Neural progenitor cell (in vitro differentiated cells): ENCODE measurements around the gene KAZN. TPM values are rescaled to one million over a fixed set of nuclear protein-coding genes. Genes with fewer than 3 reads are reported as not detected.

Experiments
- DNase-seq: peaks from one replicate; pipeline ENCODE4 v3.0.0-alpha.2; 2016; ENCODE audit warnings: low spot score
- H2AFZ ChIP-seq: fragments of 200-600 bp; sonication (generic); replicated peaks from 2 replicates; pipeline ENCODE4 v1.6.1; 2016; ENCODE audit warnings: antibody characterized with exemption
- H3F3A ChIP-seq: fragments of 200-600 bp; sonication (generic); 2 replicates; pipeline ENCODE4 v1.6.1; 2016; ENCODE audit warnings: antibody characterized with exemption, low read depth
- H3K27ac ChIP-seq: fragments of 200-600 bp; sonication (generic); 2 replicates; pipeline ENCODE4 v1.5.1; 2016; ENCODE audit warnings: mild to moderate bottlenecking
- H3K27me3 ChIP-seq: fragments of 200-600 bp; sonication (generic); 2 replicates; pipeline ENCODE4 v1.6.1; 2016; ENCODE audit warnings: mild to moderate bottlenecking, moderate library complexity
- H3K36me3 ChIP-seq: fragments of 200-600 bp; sonication (generic); 2 replicates; pipeline ENCODE4 v1.5.1; 2016
- H3K4me1 ChIP-seq: fragments of 200-600 bp; sonication (generic); 2 replicates; pipeline ENCODE4 v1.6.1; 2016; ENCODE audit warnings: mixed run types
- H3K4me2 ChIP-seq: fragments of 200-600 bp; sonication (generic); 2 replicates; pipeline ENCODE4 v1.6.1; 2016
- H3K4me3 ChIP-seq: fragments of 200-600 bp; sonication (generic); 2 replicates; pipeline ENCODE4 v1.5.1; 2016
- H3K79me2 ChIP-seq: fragments of 200-600 bp; sonication (generic); 2 replicates; pipeline ENCODE4 v1.6.1; 2016; ENCODE audit warnings: low read depth
- H3K9ac ChIP-seq: fragments of 200-600 bp; sonication (generic); 2 replicates; pipeline ENCODE4 v1.6.1; 2016
- H3K9me3 ChIP-seq: fragments of 200-600 bp; sonication (generic); 2 replicates; pipeline ENCODE4 v1.5.1; 2016; ENCODE audit warnings: low read depth
- H4K20me1 ChIP-seq: fragments of 200-600 bp; sonication (generic); 2 replicates; pipeline ENCODE4 v1.6.1; 2016; ENCODE audit warnings: low read depth
- H3K27ac Mint-ChIP-seq: 3 replicates; pipeline ENCODE4 v1.8.0; 2021; ENCODE audit warnings: mixed read lengths
- H3K27me3 Mint-ChIP-seq: 2 replicates; pipeline ENCODE4 v1.8.0; 2022; ENCODE audit warnings: low read depth, mild to moderate bottlenecking, inconsistent platforms, moderate library complexity, mixed read lengths; ENCODE audit not compliant: insufficient read depth
- H3K36me3 Mint-ChIP-seq: 3 replicates; pipeline ENCODE4 v1.8.0; 2021; ENCODE audit warnings: mixed read lengths
- H3K4me1 Mint-ChIP-seq: 3 replicates; pipeline ENCODE4 v1.8.0; 2021; ENCODE audit warnings: mixed read lengths
- H3K4me3 Mint-ChIP-seq: 3 replicates; pipeline ENCODE4 v1.8.0; 2021; ENCODE audit warnings: mild to moderate bottlenecking, moderate library complexity, mixed read lengths
- H3K9me3 Mint-ChIP-seq: 3 replicates; pipeline ENCODE4 v1.8.0; 2020; ENCODE audit warnings: mixed read lengths
- EZH2 ChIP-seq: fragments of 200-600 bp; sonication (generic); IDR thresholded peaks from 2 replicates; pipeline ENCODE4 v1.6.1; 2017; ENCODE audit warnings: antibody characterized with exemption, mild to moderate bottlenecking, moderate library complexity
- EZH2phosphoT487 ChIP-seq: fragments of 200-600 bp; sonication (generic); IDR thresholded peaks from 2 replicates; pipeline ENCODE4 v1.6.1; 2017; ENCODE audit warnings: antibody characterized with exemption
- total RNA-seq: library from RNA; depleted of rRNA; stranded (reverse); fragments of >200 nt; gene quantifications from 2 replicates; pipeline ENCODE4 v1.2.3, GENCODE V29; 2015; ENCODE audit warnings: low replicate concordance
- TF ChIP-seq, protein P1 (sequence below): fragments of 200-600 bp; sonication (generic); IDR thresholded peaks from 2 replicates; pipeline ENCODE4 v1.5.1; 2017; ENCODE audit warnings: antibody characterized with exemption, mild to moderate bottlenecking

KAZN gene
- total RNA-seq, 1 donor from 2014 or later = 6.1 TPM

DNA sequence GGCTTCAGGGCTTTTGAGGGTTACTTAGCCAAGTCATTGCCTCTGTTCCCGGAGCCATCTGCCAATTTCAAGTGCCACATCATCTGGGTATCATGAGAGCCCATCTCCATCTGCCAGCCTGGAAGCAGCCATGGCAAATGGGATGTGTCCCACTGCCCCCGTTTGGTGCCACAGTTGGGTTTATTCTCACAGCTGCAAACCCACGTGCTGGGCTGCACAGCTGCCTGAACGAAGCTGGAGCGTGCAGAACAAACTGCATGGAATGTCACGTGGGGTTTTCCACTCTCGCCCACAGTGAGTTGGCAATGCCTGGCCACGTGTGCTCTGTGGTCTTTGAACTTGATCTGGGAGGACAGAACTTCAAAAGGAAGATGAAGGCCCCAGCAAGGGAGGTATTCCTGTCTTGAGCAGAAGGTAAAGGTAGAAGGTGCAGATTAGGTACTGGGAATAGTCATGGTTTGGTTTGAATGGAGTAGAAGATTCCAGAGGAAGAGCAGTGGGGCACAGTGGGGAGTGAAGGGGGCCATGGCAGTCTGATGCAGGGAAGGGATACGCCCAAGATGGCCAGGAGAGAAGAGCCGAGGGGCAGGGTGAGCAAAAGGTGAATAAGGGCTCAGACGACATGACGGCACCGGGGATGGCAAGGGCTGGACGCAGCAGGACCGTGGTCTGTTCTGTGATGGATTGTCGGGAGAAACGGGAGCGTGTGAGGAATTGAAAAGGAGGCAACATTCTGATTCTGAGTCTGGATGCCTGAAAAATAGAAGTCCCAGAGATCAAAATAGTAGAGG lies 222.0 kb downstream of the KAZN start:
- peaks cover 2% of the 10 kb centered on the region for H3K27me3 Mint-ChIP-seq
- H3K79me2 ChIP-seq = no peaks in the 10 kb centered on the region
- H3K27ac Mint-ChIP-seq = no peak overlapping the region
- H4K20me1 ChIP-seq = no peaks in the 10 kb centered on the region
- H3K27me3 ChIP-seq = no peaks in the 10 kb centered on the region
- no peaks in the 10 kb centered on the region for H3K9me3 Mint-ChIP-seq
- H3K9ac ChIP-seq = no peak overlapping the region
- DNase-seq = no peak
- H3K4me3 ChIP-seq = no peak overlapping the region
- H3K36me3 ChIP-seq = no peaks in the 10 kb centered on the region
- TF ChIP-seq EZH2phosphoT487 (no peak), EZH2 (no peak)
- TF ChIP-seq, protein P1, sequence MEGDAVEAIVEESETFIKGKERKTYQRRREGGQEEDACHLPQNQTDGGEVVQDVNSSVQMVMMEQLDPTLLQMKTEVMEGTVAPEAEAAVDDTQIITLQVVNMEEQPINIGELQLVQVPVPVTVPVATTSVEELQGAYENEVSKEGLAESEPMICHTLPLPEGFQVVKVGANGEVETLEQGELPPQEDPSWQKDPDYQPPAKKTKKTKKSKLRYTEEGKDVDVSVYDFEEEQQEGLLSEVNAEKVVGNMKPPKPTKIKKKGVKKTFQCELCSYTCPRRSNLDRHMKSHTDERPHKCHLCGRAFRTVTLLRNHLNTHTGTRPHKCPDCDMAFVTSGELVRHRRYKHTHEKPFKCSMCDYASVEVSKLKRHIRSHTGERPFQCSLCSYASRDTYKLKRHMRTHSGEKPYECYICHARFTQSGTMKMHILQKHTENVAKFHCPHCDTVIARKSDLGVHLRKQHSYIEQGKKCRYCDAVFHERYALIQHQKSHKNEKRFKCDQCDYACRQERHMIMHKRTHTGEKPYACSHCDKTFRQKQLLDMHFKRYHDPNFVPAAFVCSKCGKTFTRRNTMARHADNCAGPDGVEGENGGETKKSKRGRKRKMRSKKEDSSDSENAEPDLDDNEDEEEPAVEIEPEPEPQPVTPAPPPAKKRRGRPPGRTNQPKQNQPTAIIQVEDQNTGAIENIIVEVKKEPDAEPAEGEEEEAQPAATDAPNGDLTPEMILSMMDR = no peak
- no peaks in the 10 kb centered on the region for H3K4me1 ChIP-seq
- no peaks in the 10 kb centered on the region for H3K9me3 ChIP-seq
- H3K4me1 Mint-ChIP-seq = no peaks in the 10 kb centered on the region
- no peak overlapping the region for H3K27ac ChIP-seq
- H2AFZ ChIP-seq = no peak overlapping the region
- no peak overlapping the region for H3K4me3 Mint-ChIP-seq
- H3K4me2 ChIP-seq = no peak overlapping the region
- H3F3A ChIP-seq = no peaks in the 10 kb centered on the region
- no peaks in the 10 kb centered on the region for H3K36me3 Mint-ChIP-seq

DNA sequence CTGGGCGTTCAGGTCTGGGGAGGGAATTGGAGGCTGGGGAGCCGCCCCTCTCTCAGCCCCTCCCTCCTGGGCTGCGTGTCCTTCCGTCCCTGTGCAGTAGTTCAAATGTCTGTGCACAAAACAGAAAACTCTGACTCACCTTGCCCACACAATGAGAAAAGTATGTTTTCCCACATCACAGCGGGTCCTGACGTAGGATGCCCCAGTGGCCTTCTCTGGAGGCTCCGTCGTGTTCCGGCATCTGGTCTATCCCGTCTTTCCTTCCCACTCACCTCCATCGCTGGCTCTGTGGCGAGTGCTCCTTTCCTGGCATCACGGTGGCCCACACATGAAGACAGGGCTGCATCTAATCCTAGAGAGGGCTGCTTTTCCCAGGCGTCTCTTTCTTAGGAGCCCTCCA lies 224.0 kb downstream of the KAZN start:
- no peaks in the 10 kb centered on the region for H3K9me3 Mint-ChIP-seq
- DNase-seq = no peak
- H2AFZ ChIP-seq = no peak overlapping the region
- H3K4me3 ChIP-seq = no peak overlapping the region
- no peak overlapping the region for H3K27ac Mint-ChIP-seq
- H3K79me2 ChIP-seq = no peaks in the 10 kb centered on the region
- H3K27me3 ChIP-seq = no peaks in the 10 kb centered on the region
- no peak overlapping the region for H3K4me3 Mint-ChIP-seq
- no peak overlapping the region for H3K9ac ChIP-seq
- H3F3A ChIP-seq = no peaks in the 10 kb centered on the region
- no peaks in the 10 kb centered on the region for H3K36me3 ChIP-seq
- no peaks in the 10 kb centered on the region for H3K36me3 Mint-ChIP-seq
- peaks cover 2% of the 10 kb centered on the region for H3K27me3 Mint-ChIP-seq
- H3K9me3 ChIP-seq = no peaks in the 10 kb centered on the region
- TF ChIP-seq, protein P1 = no peak
- no peak for TF ChIP-seq EZH2phosphoT487
- TF ChIP-seq EZH2 = no peak
- H4K20me1 ChIP-seq = no peaks in the 10 kb centered on the region
- H3K27ac ChIP-seq = no peak overlapping the region
- peaks cover 8% of the 10 kb centered on the region for H3K4me1 Mint-ChIP-seq
- H3K4me2 ChIP-seq = no peak overlapping the region
- no peaks in the 10 kb centered on the region for H3K4me1 ChIP-seq

DNA sequence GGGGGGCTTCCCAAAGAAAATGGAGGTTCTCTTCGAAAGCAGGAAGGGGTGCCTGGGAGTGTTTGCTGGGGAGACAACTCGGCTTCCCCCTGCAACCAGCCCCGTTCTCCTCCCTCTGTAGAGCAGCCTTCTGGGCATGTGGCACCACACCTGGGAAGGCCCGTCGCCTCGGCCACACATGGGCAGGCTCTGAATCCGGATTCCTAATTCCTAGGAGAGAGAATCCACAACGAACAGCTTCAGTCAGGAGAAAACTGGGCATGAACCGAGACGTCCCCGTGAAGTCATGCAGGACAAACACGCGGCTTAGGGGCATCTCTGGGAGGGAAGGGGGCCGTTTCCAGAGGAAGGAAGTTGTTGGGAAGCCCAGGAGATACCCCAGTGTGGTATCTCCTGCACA lies 224.5 kb downstream of the KAZN start:
- Histone ChIP-seq H3K27me3 (no peaks in the 10 kb centered on the region), H3K4me2 (no peak overlapping the region), H3K79me2 (no peaks in the 10 kb centered on the region), H3K27ac (no peak overlapping the region), H3K36me3 (no peaks in the 10 kb centered on the region), H3K9me3 (no peaks in the 10 kb centered on the region), H3K4me3 (no peak overlapping the region), H4K20me1 (no peaks in the 10 kb centered on the region), H3F3A (no peaks in the 10 kb centered on the region), H3K4me1 (no peaks in the 10 kb centered on the region), H3K9ac (no peak overlapping the region), H2AFZ (no peak overlapping the region)
- no peaks in the 10 kb centered on the region for H3K9me3 Mint-ChIP-seq
- peaks cover 2% of the 10 kb centered on the region for H3K27me3 Mint-ChIP-seq
- H3K36me3 Mint-ChIP-seq = no peaks in the 10 kb centered on the region
- H3K4me1 Mint-ChIP-seq = peaks cover 8% of the 10 kb centered on the region
- TF ChIP-seq EZH2 (no peak), EZH2phosphoT487 (no peak)
- TF ChIP-seq, protein P1 = no peak
- H3K4me3 Mint-ChIP-seq = no peak overlapping the region
- H3K27ac Mint-ChIP-seq = no peak overlapping the region
- no peak for DNase-seq
